ENCODE results near the gene CCDC69.

Gene CCDC69

DNA sequence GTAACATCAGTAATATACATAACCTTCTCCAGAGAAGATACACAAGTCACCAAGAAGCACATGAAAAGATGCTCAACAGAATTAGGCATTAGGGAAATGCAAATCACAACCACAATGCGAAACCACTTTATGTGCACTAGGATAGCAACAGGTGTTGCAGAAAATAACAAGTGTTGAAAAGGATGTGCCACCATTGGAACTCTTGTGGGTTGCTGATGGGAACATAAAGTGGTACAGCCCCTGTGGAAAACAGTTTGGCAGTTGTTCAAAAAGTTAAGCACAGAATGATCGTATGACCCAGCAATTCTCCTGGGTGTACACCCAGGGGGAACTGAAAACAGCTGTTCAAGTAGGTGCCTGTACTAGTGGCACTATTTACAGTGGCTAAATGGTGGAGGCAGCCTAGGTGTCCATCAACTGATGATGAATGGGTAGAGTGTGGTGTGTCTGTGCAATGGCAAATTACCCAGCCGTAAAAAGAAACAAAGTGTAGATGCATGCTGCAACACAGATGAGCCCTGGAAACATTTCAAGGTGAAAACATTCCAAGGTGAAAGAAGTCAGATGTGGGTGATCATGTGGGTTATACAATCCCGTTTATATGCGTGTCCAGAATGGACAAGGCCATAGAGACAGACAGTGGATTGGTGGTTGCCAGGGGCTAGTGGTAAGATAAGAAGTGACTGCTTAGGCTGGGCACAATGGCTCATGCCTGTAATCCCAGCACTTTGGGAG is 27.2 kb downstream of the CCDC69 start:
- H3K4me3 ChIP-seq (replicated peaks; ENCODE audit: low read depth, low read length), result no peak overlapping the region
- H3K36me3 ChIP-seq (ENCODE audit: control insufficient read depth, insufficient read depth, low read length), result peaks cover 13% of the 10 kb centered on the region
- TF ChIP-seq, protein P1, sequence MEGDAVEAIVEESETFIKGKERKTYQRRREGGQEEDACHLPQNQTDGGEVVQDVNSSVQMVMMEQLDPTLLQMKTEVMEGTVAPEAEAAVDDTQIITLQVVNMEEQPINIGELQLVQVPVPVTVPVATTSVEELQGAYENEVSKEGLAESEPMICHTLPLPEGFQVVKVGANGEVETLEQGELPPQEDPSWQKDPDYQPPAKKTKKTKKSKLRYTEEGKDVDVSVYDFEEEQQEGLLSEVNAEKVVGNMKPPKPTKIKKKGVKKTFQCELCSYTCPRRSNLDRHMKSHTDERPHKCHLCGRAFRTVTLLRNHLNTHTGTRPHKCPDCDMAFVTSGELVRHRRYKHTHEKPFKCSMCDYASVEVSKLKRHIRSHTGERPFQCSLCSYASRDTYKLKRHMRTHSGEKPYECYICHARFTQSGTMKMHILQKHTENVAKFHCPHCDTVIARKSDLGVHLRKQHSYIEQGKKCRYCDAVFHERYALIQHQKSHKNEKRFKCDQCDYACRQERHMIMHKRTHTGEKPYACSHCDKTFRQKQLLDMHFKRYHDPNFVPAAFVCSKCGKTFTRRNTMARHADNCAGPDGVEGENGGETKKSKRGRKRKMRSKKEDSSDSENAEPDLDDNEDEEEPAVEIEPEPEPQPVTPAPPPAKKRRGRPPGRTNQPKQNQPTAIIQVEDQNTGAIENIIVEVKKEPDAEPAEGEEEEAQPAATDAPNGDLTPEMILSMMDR (IDR thresholded peaks at IDR 0.05; ENCODE audit: insufficient read depth, low read length, poor library complexity, severe bottlenecking), result no peak
- no peaks in the 10 kb centered on the region for H3K27me3 ChIP-seq (replicated peaks; ENCODE audit: control insufficient read depth, insufficient read depth, low read length)
- DNase-seq (ENCODE audit: extremely low read depth, insufficient read length), result peak; percentile 47

DNA sequence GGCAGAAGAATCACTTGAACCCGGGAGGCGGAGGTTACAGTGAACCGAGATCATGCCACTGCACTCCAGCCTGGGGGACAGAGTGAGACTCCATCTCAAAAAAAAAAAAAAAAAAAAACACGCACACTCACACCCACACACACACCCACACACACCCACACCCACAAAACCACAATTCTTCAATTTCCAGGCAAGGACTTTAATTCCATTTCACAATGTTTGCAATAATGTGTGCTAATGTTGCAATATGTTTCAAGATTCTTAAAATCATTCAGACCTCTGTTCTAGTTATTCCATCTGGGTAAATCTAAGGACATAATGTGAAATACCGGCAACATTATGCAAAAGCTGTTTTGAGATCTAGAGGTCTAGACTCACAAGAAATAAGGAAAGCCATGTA is 28.3 kb downstream of the CCDC69 start:
- no peak for DNase-seq (ENCODE audit: extremely low read depth, insufficient read length)
- no peak overlapping the region for H3K4me3 ChIP-seq (replicated peaks; ENCODE audit: low read depth, low read length)
- TF ChIP-seq, protein P1 (IDR thresholded peaks at IDR 0.05; ENCODE audit: insufficient read depth, low read length, poor library complexity, severe bottlenecking), result no peak
- no peaks in the 10 kb centered on the region for H3K27me3 ChIP-seq (replicated peaks; ENCODE audit: control insufficient read depth, insufficient read depth, low read length)
- peaks cover 7% of the 10 kb centered on the region for H3K36me3 ChIP-seq (ENCODE audit: control insufficient read depth, insufficient read depth, low read length)

DNA sequence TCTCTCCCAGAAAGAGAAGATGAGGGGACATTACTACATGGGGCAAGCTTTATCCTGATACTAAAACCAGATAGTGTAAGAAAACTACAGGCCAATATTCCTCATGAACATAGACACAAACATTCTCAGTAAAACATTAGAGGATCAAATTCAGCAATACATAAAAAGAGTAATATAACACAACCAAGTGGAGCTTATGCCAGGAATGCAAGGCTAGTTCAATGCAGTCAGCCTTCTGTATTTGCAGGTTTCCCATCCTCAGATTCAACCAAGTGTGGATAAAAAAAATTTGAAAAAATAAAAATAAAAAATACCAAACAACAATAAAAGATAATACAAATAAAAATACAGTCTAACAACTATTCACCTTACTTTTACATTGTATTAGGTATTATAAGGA is 31.3 kb downstream of the CCDC69 start:
- Histone ChIP-seq H3K36me3 (ENCODE audit: control insufficient read depth, insufficient read depth, low read length) (no peaks in the 10 kb centered on the region; the same call in none of the 2 replicates), H3K4me3 (replicated peaks; ENCODE audit: low read depth, low read length) (no peak overlapping the region), H3K27me3 (replicated peaks; ENCODE audit: control insufficient read depth, insufficient read depth, low read length) (no peaks in the 10 kb centered on the region)
- TF ChIP-seq, protein P1 (IDR thresholded peaks at IDR 0.05; ENCODE audit: insufficient read depth, low read length, poor library complexity, severe bottlenecking), result no peak
- no peak for DNase-seq (ENCODE audit: extremely low read depth, insufficient read length)

DNA sequence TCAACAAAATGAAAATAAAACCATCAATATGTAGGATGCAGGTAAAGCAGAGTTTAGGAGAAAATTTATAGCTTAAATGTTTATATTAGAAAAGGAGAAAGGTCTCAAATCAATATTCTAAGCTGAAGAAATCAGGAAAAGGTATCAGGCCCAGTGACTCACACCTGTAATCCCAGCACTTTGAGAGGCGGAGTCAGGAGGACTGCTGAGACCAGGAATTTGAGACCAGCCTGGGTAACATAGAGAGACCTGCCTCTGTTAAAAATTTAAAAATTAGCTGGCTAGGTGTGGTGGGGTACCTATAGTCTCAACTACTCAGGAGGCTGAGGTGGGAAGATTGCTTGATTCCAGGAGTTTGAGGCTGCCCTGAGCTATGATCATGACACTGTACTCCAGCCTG is 32.2 kb downstream of the CCDC69 start:
- Histone ChIP-seq H3K4me3 (replicated peaks; ENCODE audit: low read depth, low read length) (no peak overlapping the region), H3K27me3 (replicated peaks; ENCODE audit: control insufficient read depth, insufficient read depth, low read length) (no peaks in the 10 kb centered on the region), H3K36me3 (ENCODE audit: control insufficient read depth, insufficient read depth, low read length) (peaks cover 2% of the 10 kb centered on the region)
- TF ChIP-seq, protein P1 (IDR thresholded peaks at IDR 0.05; ENCODE audit: insufficient read depth, low read length, poor library complexity, severe bottlenecking), result no peak
- no peak for DNase-seq (ENCODE audit: extremely low read depth, insufficient read length)

GRCh38 chr5:151189151-151189550 is 34.7 kb downstream of the CCDC69 start:
- H3K36me3 ChIP-seq (ENCODE audit: control insufficient read depth, insufficient read depth, low read length), result peaks cover 17% of the 10 kb centered on the region
- TF ChIP-seq, protein P1 (IDR thresholded peaks at IDR 0.05; ENCODE audit: insufficient read depth, low read length, poor library complexity, severe bottlenecking), result no peak
- DNase-seq (ENCODE audit: extremely low read depth, insufficient read length), result no peak
- H3K4me3 ChIP-seq (replicated peaks; ENCODE audit: low read depth, low read length), result no peak overlapping the region
- no peaks in the 10 kb centered on the region for H3K27me3 ChIP-seq (replicated peaks; ENCODE audit: control insufficient read depth, insufficient read depth, low read length)
